Fibroblast of the conjunctiva (primary cell): ENCODE results near the gene TNRC18.
"Not testable (repeated sequence)": the region's sequence is repeated elsewhere in the genome, so short reads cannot be mapped to it uniquely, and the experiment has no call there.

ENCODE experiments used
- DNase-seq: peaks from one replicate; pipeline ENCODE4 v3.0.0-alpha.2; 2010; ENCODE audit warnings: low read depth

TNRC18 gene

GRCh38 chr7:5315761-5316160 is 107.9 kb downstream of the TNRC18 start:
- DNase-seq, result no peak

GRCh38 chr7:5314864-5315263 is 108.8 kb downstream of the TNRC18 start:
- DNase-seq, result no peak

GRCh38 chr7:5313076-5313885 is 110.4 kb downstream of the TNRC18 start:
- DNase-seq, result not testable (repeated sequence)

- DNase-seq, result not testable (repeated sequence)
Observed at GRCh38 chr7:5312276-5313070, 111.2 kb downstream of the TNRC18 start.

- no peak for DNase-seq
Observed at GRCh38 chr7:5310822-5311405, 112.7 kb downstream of the TNRC18 start.

- no peak for DNase-seq
Observed at GRCh38 chr7:5309146-5309545, 114.5 kb downstream of the TNRC18 start.

- not testable (repeated sequence) for DNase-seq
Observed at GRCh38 chr7:5307221-5308142, 116.2 kb downstream of the TNRC18 start.

GRCh38 chr7:5305050-5305449 is 118.6 kb downstream of the TNRC18 start:
- not testable (repeated sequence) for DNase-seq

GRCh38 chr7:5303591-5304505 is 119.8 kb downstream of the TNRC18 start:
- DNase-seq, result no peak

GRCh38 chr7:5303061-5303460 is 120.6 kb downstream of the TNRC18 start:
- DNase-seq, result no peak

- DNase-seq, result no peak
Observed at GRCh38 chr7:5302577-5302976, 121.1 kb downstream of the TNRC18 start.

GRCh38 chr7:5300366-5300765 is 123.3 kb downstream of the TNRC18 start:
- no peak for DNase-seq

- DNase-seq, result no peak
Observed at GRCh38 chr7:5296611-5297226, 126.9 kb downstream of the TNRC18 start.

GRCh38 chr7:5296015-5296610 is 127.5 kb downstream of the TNRC18 start:
- no peak for DNase-seq

- no peak for DNase-seq
Observed at GRCh38 chr7:5295039-5296014, 128.3 kb downstream of the TNRC18 start.

- DNase-seq, result no peak
Observed at GRCh38 chr7:5294169-5294987, 129.3 kb downstream of the TNRC18 start.

- DNase-seq, result not testable (repeated sequence)
Observed at GRCh38 chr7:5291711-5292335, 131.8 kb downstream of the TNRC18 start.
